Activated T-helper 1 cell treated with anti-CD3 and anti-CD28 coated beads, Interleukin-12 subunit alpha, Interleukin-12 subunit beta, Interleukin-2, Interleukin-4 antibody, amounts not matched to agents 30 ng/mL and 10 ng/mL and 1 ng/mL, durations not matched to agents 14 hours and 24 hours and 36 hours (primary cell): ENCODE results near the gene HTRA1. TPM values are rescaled to one million over a fixed set of nuclear protein-coding genes. Genes with fewer than 3 reads are reported as not detected.

Experiments used
- DNase-seq: peaks from one replicate; pipeline ENCODE4 v3.0.0; 2021; ENCODE audit warnings: low spot score
- H3K27ac Mint-ChIP-seq: one replicate; pipeline ENCODE4 v1.8.0; 2021; ENCODE audit warnings: mild to moderate bottlenecking, mixed read lengths
- H3K27me3 Mint-ChIP-seq: one replicate; pipeline ENCODE4 v1.8.0; 2022; ENCODE audit warnings: mild to moderate bottlenecking, moderate library complexity, mixed read lengths; ENCODE audit not compliant: insufficient read depth
- H3K36me3 Mint-ChIP-seq: one replicate; pipeline ENCODE4 v1.8.0; 2021; ENCODE audit warnings: low read depth, mixed read lengths
- H3K4me1 Mint-ChIP-seq: one replicate; pipeline ENCODE4 v1.8.0; 2021; ENCODE audit warnings: low read depth, mixed read lengths
- H3K4me3 Mint-ChIP-seq: one replicate; pipeline ENCODE4 v1.8.0; 2021; ENCODE audit warnings: mild to moderate bottlenecking, moderate library complexity, mixed read lengths
- H3K9me3 Mint-ChIP-seq: one replicate; pipeline ENCODE4 v1.8.0; 2021; ENCODE audit warnings: mixed read lengths
- intact Hi-C: fragments of 100-400 bp; cut with micrococcal nuclease; formaldehyde crosslinking; loops from one replicate; pipeline ENCODE4 v1.15.1; 2024
- total RNA-seq: library from RNA; stranded (reverse); gene quantifications from 2 replicates; pipeline ENCODE4 v1.2.3, GENCODE V29; 2022

Gene HTRA1
- total RNA-seq, 1 donor from 2014 or later: not detected

DNA sequence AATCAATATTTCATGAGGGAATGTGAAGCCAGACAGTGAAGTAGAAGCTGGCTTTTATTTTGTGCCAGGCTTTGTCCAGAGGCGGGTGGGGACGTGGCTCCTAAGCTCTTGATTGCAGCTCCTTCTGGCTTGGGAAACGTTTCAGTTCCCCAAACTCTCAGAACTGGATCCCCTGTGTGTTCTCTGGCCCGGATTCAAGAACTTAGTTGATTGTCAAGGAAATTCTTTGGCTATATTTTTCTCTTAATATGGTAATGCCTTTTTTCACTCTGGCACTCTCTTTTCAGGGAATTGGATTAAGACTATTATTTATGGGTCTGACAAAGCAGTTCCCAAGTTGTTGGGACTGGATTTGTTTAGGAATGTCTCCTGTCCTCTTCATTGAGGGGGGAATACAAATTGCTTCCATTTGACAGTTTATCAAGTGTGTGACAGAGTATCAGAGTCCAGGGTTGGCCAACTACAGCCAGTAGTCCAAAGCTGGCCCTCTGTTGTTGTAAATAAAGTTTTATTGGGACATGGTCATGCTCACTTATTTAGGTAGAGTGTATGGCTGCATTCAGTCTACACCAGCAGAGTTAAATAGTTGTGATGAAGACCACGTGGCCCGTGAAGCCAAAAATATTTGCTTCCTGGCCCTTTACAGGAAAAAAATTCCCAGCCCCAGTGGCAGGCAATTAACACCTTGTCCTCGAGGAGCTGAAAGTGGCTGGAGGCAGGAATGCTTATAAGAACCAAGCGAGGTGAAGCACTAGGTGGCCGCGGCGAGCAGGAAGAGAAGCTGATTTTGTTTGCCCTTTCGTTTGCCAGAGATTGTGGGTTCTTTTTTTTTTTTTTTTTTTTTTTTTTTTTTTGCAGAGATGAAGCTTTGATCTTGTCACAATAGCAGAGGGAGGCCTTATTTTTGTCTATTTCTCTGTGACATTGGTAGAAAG, 34.3 kb downstream of the HTRA1 start:
- no peak for DNase-seq
- intact Hi-C loops: no loop called here
- peaks cover 12% of the 10 kb centered on the region for H3K27me3 Mint-ChIP-seq
- H3K4me3 Mint-ChIP-seq: no peak overlapping the region
- H3K4me1 Mint-ChIP-seq: peaks cover 9% of the 10 kb centered on the region
- H3K27ac Mint-ChIP-seq: no peak overlapping the region
- H3K9me3 Mint-ChIP-seq: no peaks in the 10 kb centered on the region
- H3K36me3 Mint-ChIP-seq: no peaks in the 10 kb centered on the region

DNA sequence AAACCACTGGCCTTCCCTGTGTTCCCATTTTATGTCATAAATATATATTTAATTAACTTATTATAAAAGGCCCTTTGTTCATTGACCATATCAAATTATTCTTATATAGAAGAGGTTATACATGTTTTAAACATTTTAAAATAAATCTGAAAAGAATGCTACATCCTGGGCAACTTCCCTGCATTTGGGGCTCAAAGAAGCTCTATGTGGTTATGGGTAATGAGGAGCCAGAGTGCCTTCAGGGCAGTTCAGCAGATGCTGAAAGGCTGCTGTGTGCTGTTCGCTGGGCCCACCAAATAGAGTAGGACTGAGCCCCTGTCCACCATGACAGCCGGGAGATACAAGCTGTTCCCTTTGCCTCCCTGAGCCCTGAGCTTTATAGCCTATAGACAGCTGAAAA, 35.9 kb downstream of the HTRA1 start:
- no peaks in the 10 kb centered on the region for H3K4me1 Mint-ChIP-seq
- no peaks in the 10 kb centered on the region for H3K36me3 Mint-ChIP-seq
- no peaks in the 10 kb centered on the region for H3K9me3 Mint-ChIP-seq
- peaks cover 12% of the 10 kb centered on the region for H3K27me3 Mint-ChIP-seq
- H3K4me3 Mint-ChIP-seq: no peak overlapping the region
- no peak for DNase-seq
- H3K27ac Mint-ChIP-seq: no peak overlapping the region
- intact Hi-C loops: no loop called here

GRCh38 chr10:122498521-122498920, 37.2 kb downstream of the HTRA1 start:
- Mint-ChIP-seq H3K27ac (no peak overlapping the region), H3K4me3 (no peak overlapping the region), H3K36me3 (no peaks in the 10 kb centered on the region), H3K9me3 (no peaks in the 10 kb centered on the region), H3K27me3 (peaks cover 9% of the 10 kb centered on the region), H3K4me1 (no peaks in the 10 kb centered on the region)
- intact Hi-C loops: no loop called here
- no peak for DNase-seq

- H3K27ac Mint-ChIP-seq: no peak overlapping the region
- H3K9me3 Mint-ChIP-seq: no peaks in the 10 kb centered on the region
- H3K36me3 Mint-ChIP-seq: no peaks in the 10 kb centered on the region
- no peak for DNase-seq
- H3K27me3 Mint-ChIP-seq: peaks cover 8% of the 10 kb centered on the region
- H3K4me3 Mint-ChIP-seq: no peak overlapping the region
- no peaks in the 10 kb centered on the region for H3K4me1 Mint-ChIP-seq
- intact Hi-C loops: no loop called here
These were observed 37.7 kb downstream of the HTRA1 start for GRCh38 chr10:122499012-122499411.

GRCh38 chr10:122499491-122499941, 38.2 kb downstream of the HTRA1 start:
- Mint-ChIP-seq H3K27ac (no peak overlapping the region), H3K4me3 (no peak overlapping the region), H3K9me3 (no peaks in the 10 kb centered on the region), H3K27me3 (peaks cover 7% of the 10 kb centered on the region), H3K4me1 (no peaks in the 10 kb centered on the region), H3K36me3 (no peaks in the 10 kb centered on the region)
- DNase-seq: no peak
- intact Hi-C loops: no loop called here

GRCh38 chr10:122500194-122500593, 38.8 kb downstream of the HTRA1 start:
- intact Hi-C loops: no loop called here
- Mint-ChIP-seq H3K4me1 (no peaks in the 10 kb centered on the region), H3K27me3 (peaks cover 6% of the 10 kb centered on the region), H3K9me3 (no peaks in the 10 kb centered on the region), H3K36me3 (no peaks in the 10 kb centered on the region), H3K4me3 (no peak overlapping the region), H3K27ac (no peak overlapping the region)
- DNase-seq: no peak

- no peaks in the 10 kb centered on the region for H3K4me1 Mint-ChIP-seq
- H3K27ac Mint-ChIP-seq: no peak overlapping the region
- intact Hi-C loops: no loop called here
These were observed 39.4 kb downstream of the HTRA1 start for GRCh38 chr10:122500726-122501125.

DNA sequence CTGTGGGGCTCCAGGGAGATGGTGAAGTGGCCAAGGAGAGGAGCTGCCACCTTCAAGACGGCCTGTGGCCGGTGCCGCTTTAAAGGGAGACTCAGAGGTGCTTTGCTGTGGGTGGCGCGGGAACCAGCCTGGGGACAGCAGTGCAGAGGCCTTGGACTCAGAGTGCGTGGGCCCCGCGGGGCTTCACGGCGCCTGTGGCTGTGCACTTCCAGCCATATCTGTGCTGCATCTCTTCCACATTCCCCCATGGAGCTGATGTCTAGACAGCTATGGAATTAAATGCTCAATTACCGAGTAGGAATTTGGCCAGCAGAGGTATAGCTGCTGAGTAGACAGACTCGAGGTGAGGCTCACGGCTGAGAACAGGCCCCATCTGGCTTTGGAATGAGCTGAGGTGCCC, 41.7 kb downstream of the HTRA1 start:
- no peaks in the 10 kb centered on the region for H3K36me3 Mint-ChIP-seq
- intact Hi-C loops: no loop called here
- no peaks in the 10 kb centered on the region for H3K4me1 Mint-ChIP-seq
- H3K27ac Mint-ChIP-seq: no peak overlapping the region
- peaks cover 1% of the 10 kb centered on the region for H3K27me3 Mint-ChIP-seq
- no peak for DNase-seq
- H3K4me3 Mint-ChIP-seq: no peak overlapping the region
- no peaks in the 10 kb centered on the region for H3K9me3 Mint-ChIP-seq

More at GRCh38 chr10:122500726-122501125, 39.4 kb downstream of the HTRA1 start:
- no peaks in the 10 kb centered on the region for H3K9me3 Mint-ChIP-seq
- H3K36me3 Mint-ChIP-seq: no peaks in the 10 kb centered on the region
- H3K4me3 Mint-ChIP-seq: no peak overlapping the region
- DNase-seq: no peak
- H3K27me3 Mint-ChIP-seq: peaks cover 4% of the 10 kb centered on the region

DNA sequence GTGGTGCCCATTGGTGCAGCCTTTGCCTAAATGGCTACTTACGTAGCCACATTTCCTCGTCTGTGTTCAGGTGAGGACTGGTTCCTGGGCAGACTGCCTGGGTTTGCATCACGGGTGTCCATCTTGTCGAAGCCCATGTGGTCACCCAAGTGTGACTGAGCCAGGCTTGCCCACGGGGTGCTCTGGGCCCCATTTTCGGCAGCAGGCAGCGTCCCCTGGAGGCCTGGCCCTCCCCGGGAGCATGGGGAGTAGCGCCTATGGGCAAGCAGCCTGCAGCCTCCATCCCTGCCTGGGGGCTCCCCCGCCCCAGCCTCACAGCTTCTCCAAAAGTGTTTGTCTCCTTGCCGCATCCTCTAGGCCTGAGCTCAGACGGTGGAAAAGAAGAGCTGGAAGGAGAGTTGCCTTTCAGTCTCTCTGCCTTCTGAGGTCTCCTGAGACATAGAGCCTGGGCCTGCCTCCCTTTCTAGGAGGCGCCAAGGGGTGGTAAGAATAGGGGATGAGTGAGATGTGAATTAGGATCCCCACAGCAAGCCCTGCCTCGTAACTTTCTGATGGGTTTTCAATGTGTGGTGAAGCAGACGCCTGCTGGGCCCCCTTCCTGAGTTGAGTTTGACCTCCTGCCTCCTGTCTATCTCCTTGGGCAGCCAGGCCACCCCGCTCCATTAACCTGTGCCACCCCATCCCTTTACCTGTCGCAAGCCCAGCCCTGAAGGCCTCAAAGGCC, 42.7 kb downstream of the HTRA1 start:
- intact Hi-C loops: no loop called here
- H3K9me3 Mint-ChIP-seq: no peaks in the 10 kb centered on the region

DNA sequence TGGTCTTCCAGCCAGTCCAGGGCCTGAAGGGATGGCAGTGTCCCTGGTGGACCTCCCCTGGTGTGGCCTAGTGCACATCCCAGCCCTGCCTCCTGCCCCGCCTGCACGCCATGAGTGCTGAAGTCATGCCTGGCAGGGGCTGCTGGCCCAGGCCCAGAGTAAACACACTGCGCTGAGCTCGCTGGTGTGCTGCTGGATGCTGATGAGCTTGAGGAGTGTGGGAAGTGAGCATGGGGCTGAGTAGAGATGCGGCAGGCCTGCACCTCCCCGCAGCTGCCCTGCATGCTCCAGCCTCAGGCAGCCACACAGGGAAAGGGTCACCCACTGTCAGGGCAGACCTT, 43.2 kb downstream of the HTRA1 start:
- DNase-seq: no peak
- no peaks in the 10 kb centered on the region for H3K4me1 Mint-ChIP-seq
- H3K27me3 Mint-ChIP-seq: peaks cover 1% of the 10 kb centered on the region
- H3K9me3 Mint-ChIP-seq: no peaks in the 10 kb centered on the region
- no peaks in the 10 kb centered on the region for H3K36me3 Mint-ChIP-seq
- no peak overlapping the region for H3K4me3 Mint-ChIP-seq
- no peak overlapping the region for H3K27ac Mint-ChIP-seq
- intact Hi-C loops: no loop called here

More for the DNA sequence above, 42.7 kb downstream of the HTRA1 start:
- DNase-seq: no peak
- Mint-ChIP-seq H3K27ac (no peak overlapping the region), H3K4me3 (no peak overlapping the region), H3K4me1 (no peaks in the 10 kb centered on the region), H3K36me3 (no peaks in the 10 kb centered on the region), H3K27me3 (peaks cover 1% of the 10 kb centered on the region)

DNA sequence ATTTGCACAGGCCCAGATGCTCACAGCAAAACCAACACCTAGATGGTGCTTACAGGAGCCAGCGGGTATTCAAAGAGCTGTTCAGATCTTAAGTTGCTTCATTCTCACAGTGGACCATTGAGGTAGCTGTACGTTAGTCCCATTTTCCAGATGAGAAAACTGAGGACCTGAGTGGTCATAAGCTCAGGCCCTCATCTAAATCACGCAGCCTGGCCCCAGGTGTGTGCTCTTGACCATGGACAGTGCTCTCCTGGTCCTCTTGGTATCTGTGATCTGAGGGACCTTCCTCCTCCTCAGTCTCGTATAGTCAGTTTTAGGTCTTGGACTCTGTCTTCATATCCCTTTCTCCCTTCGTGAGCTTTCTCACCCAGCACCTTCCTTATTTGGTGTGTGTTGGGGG, 43.7 kb downstream of the HTRA1 start:
- no peaks in the 10 kb centered on the region for H3K4me1 Mint-ChIP-seq
- no peak overlapping the region for H3K27ac Mint-ChIP-seq
- no peak overlapping the region for H3K4me3 Mint-ChIP-seq
- H3K27me3 Mint-ChIP-seq: peaks cover 1% of the 10 kb centered on the region
- intact Hi-C loops: no loop called here
- no peaks in the 10 kb centered on the region for H3K9me3 Mint-ChIP-seq
- no peaks in the 10 kb centered on the region for H3K36me3 Mint-ChIP-seq
- DNase-seq: no peak

GRCh38 chr10:122505885-122506645, 44.7 kb downstream of the HTRA1 start:
- Mint-ChIP-seq H3K36me3 (no peaks in the 10 kb centered on the region), H3K27ac (no peak overlapping the region), H3K4me1 (no peaks in the 10 kb centered on the region), H3K4me3 (no peak overlapping the region), H3K9me3 (no peaks in the 10 kb centered on the region), H3K27me3 (peaks cover 1% of the 10 kb centered on the region)
- intact Hi-C loops: no loop called here
- DNase-seq: no peak

GRCh38 chr10:122507616-122508015, 46.3 kb downstream of the HTRA1 start:
- H3K27ac Mint-ChIP-seq: no peak overlapping the region
- H3K36me3 Mint-ChIP-seq: no peaks in the 10 kb centered on the region
- H3K9me3 Mint-ChIP-seq: no peaks in the 10 kb centered on the region
- no peak overlapping the region for H3K4me3 Mint-ChIP-seq
- no peak for DNase-seq
- H3K27me3 Mint-ChIP-seq: peaks cover 1% of the 10 kb centered on the region
- intact Hi-C loops: no loop called here
- H3K4me1 Mint-ChIP-seq: no peaks in the 10 kb centered on the region
